NCI-H1694 (cell line): ENCODE results near the gene ITPR1.

ENCODE experiments used
- DNase-seq: peaks from one replicate; lab custom pipeline; 2025; lab: John Stamatoyannopoulos, UW

Gene ITPR1

DNA sequence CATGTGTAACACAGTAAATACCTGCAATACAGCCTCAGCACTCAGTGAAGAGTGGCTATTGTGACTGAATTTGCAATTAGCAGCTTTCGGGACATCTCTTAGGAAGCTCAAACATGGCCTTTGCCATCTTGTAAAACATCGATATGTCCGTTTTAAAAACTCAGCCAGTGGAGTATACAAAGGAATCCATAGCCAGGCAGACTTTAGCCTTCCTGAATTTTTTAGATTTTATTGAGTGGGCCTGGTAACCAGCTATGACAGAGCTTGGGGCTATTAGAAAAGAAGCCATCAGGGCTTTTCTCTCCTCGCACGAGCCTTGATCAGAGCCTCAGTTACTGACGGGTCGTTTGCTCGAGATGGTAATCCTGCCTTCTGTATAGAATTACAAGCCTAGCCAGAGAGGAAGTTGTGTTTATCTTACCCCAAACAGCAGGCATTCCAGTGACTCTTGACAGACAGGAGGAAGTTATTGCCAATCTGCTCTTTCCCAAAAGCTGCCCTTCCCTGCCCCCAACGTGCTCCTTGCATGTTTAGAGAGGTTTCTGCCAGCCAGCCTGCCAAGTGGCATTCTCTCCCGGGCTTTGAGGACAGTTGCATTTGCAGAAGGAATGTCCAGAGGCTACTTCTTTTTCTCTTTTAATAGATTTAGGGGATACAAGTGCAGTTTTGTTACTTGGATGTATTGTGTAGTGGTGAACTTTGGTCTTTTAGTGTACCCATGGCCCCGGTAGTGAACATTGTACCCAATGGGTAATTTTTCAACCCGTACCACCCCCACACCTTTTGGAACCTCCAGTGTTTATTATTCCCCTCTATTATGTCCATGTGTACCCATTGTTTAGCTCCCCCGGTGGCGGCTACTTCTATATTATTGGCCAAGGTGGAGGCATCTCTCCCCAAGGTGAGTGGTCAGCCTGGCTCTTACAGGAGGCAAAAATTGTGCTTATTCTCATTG lies 40.6 kb downstream of the ITPR1 start:
- DNase-seq: no peak

DNA sequence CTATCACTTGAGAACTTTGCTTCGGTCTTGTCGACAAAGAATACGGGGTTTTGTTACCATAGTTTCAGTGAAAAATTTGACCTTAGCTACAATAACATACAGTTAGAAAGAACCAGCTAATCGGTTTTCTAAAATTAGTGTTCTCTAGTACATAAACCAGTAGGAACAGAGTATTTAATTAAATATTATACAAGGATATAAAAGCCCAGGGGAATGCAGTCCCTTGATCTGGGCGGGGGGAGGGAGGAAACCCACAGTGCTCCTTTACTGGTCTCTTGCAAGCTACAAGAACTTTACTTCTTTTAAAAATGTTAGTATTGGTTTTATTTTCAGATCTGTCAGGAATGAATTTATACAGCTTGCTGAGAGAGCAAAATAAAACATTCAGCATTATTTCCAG lies 41.8 kb downstream of the ITPR1 start:
- no peak for DNase-seq

DNA sequence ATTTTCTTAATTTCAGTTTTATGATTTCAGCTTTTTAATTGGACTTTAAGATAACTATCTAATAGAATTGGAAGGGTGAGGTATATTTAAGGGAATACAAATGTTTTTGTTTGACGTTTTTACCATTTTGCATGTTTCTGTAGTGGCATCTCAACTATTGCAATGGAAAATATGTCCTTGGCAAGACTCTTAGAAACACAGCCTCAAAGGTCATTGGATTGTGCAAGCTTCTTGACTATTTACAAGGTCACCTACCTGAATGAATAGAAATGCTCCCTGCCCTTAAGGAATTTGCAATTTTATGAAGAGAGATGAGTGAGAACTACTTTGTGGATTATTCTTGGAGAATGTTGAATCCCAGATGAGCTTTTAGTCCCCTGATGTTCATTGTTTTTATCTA lies 43.1 kb downstream of the ITPR1 start:
- no peak for DNase-seq

DNA sequence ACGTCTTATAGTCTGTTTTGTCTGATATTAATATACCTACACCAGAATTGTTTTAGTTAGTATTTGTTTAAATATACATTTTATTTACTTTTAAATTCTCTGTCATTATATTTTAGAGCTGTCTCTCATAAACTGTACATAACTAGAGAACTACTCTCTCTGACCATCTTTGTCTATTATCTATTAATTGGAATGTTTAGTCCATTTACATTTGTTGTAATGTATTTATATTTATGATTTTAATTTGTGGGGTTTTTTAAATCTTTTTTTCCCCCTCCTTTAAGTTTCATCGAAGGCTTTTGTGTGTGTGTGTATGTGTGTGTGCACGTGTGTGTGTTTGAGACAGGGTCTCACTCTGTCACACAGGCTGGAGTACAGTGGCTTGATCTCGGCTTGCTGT lies 47.1 kb downstream of the ITPR1 start:
- no peak for DNase-seq

DNA sequence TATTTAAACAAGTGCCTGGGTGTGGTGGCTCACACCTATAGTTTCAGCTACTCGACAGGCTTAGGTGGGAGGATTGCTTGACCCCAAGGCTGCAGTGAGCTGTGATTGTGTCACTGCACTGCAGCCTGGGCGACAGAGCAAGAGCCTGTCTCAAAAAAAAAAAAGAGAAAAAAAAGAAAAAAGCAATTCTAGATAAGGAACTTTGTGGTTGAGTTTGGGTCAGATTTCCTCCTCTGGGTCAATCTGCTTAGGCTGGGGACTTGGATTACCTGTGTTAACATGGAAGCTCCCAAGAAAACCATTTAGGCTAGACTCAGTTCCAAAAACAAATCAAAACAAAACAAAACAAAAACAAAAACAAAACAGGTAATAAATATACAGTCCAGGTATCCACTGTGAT lies 50.0 kb downstream of the ITPR1 start:
- DNase-seq: no peak

DNA sequence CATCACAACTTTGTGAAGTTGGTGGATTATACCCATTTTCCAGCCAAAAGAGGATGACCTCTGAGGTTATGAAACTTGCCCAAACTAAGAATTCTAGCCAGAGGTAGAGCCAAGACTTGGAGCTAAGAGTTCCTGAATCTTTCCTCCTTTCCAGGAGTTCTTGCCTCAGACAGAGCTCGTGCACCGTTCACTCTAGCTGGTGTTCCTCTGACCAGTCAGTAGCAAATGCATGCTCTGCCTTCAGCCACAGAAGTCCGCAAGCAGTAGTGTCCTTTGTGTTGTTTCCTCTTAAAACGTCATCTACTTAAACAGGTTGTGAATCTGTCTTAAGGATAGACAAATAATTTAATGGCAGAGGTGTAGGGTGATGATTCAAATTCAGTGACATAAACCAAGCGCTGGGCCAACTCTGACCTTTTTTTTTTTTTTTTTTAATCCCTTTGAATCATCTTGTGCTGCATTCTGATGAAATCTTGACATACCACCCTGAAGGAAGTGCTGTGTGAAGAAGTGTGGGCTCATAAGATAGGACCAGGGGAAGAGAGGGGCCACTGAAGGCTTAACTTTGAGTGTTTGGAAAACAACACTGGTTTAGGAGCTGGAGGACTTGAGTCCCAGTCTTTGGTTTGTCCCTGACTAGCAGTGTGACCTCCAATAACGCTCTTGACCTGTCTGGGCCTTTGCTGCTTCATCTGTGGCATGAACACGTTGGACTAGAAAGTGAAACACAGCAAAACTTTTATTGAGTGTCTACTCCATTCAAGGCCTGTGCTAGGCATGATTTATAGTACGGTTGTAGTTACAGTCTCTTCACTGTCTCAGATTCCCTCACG lies 53.4 kb downstream of the ITPR1 start:
- DNase-seq: no peak

DNA sequence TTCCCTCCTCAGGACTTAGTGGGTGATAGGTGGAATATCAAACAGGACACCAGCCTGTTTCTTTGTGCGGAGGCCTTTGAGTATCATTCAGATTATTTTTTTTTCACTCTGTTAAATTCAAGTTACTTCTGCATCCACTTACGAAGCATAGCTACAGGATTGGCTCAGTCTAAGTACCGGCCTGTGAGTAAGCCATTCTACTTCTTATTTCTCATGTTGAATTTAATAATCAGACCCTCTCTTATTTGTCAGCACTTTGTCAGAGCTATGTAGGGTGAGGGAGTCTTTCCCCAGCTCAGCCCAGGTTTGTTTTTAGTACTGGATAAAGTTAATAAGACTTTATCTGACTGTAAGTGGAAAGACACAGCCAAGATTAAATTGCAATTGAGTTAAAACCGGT lies 54.7 kb downstream of the ITPR1 start:
- no peak for DNase-seq

DNA sequence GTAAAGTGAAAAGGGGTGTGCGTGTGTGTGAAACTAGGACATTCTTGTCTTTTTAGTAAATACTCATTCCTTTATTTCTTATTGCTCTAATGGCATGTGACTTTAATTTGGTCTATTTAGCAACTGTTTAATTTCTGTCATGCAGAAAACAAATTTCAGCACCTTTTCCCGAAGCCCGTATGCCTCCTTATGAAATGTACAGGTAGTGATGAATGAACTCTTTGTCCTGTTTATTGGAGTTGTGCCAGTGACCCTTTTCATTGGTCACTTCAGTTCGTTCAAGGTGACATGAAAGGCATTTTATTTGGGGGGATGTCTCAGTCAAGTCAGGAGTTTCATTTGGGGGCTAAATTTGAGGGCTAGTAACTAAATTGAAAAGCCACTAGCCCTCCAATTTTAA lies 55.2 kb downstream of the ITPR1 start:
- no peak for DNase-seq

DNA sequence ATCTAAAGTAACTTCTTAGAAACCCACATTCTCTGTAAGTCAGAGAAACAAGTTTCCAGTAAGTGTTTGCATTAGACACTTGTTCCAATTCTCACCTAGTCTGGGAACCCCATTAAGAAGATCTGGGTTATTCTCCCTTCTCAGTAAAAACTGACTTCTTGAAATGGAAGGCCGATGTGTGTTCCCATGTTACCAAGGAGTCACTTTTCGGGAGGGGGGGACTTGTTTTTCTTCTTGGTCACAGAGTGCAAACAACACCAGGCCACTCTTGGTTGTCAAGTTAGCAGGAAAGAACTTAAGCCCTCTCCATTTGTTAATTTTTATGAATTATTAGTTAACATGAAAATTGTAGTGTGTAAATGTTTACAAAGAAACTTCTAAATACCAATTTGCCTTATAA lies 55.6 kb downstream of the ITPR1 start:
- no peak for DNase-seq

DNA sequence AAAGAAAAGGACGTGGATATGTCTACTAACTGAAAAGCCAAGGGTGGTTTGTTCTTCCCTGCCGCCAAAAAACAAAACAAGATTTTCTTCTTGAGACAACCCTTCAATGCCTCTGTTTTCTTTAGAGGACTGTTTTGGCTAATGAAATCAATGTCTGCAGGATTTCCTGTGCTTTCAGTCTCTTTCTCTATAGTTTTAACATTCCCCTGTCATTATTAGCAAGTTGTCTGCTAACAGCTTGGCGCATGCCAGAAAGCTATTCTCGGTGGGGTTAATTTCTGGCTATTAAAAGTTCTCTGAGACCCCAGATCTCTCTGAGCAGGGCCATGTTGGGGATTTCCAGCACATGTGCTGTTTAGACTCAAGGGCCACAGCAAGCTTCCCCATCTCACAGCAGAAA lies 56.7 kb downstream of the ITPR1 start:
- no peak for DNase-seq

DNA sequence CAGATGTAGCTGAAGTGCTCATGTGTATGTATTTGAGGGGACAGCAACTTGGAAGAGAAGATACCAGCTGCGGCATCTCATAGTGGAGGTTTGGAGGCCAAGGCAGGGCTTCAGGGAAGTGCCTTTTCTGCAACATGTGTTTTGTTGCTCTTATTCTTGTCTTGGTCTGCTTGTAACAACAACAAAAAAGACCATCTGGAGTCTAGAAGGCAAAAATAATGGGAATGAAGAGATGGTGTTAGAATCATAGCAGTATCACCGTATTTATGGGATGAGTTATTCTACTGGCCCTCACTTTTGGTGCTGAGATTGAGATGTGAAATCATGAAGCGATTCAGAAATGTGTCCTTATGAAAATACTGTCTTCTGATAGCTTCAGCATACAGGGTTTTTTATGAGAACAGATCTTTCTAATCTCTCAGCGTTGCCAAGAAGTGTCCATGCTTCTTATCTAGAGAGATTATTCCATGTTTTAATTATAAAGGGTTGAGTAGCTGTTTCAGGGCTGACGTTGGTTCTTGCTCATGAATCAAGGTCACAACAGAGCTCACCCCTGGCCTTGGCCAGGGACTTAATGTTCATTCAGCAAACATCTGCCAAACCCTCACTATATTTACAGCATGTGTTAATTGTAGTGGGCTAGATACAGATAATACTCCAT lies 58.0 kb downstream of the ITPR1 start:
- no peak for DNase-seq

DNA sequence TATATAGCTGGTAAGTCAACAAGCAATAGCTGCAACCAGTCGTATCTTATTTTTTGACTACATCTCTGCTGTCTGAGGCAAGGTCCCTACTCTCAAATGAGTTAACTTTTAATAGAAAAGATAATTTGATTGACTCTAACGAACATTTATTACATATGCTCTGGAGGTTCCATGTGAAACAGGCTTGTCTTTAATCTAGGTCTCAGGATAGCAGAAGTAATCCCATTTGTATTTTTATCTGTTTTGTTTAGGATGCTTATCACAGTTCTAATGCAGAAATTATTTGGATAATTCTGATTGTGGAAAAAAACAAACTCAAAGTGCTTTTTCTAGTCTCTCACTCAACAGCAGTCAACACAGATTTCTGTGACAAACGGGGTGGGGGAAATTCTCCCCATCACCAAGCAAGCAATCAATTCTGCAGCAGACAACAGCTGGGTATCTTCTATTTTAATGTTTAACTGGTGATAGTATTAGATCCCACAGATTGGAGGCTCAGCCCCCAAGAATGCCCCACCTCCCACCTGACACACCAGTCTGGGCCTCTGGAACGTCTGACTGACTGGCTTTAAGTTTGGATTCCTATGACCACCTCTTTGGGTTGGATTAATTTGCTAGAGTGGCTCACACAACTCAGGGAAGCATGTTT lies 58.8 kb downstream of the ITPR1 start:
- no peak for DNase-seq

DNA sequence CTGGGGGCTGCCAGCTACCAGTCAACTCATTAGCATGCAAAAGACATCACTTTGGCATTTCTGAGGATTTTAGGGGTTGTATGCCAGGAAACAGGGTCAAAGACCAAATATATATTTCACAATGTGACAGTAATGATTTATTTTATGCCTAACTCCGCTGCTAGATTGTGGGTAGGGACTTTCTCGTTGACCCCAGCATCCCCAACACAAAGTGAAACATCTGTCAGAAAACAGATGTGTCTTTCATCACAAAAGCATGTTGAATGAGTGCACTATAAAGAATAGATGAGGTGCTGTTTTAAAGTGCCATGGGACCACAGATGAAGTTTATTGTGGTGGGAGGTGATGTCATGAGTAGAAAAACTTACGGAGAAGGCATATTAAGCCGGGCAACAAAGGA lies 59.7 kb downstream of the ITPR1 start:
- DNase-seq: no peak

DNA sequence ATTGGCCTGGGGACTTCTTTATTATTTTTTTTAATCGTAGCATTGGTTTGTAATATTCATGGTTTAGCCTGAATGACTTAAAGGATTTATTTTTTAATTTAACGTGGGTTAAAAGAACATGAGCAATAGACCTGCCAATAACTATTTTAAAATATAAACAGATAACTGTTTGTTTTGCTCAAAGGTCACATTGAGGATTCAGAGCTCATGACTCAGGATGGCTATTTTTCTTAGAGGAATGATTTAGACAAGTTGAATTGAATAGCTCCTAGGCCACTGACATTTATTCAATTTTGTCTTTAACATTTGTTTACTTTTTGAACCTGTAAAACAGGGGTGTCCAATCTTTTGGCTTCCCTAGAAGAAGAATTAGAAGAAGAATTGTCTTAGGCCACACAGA lies 68.5 kb downstream of the ITPR1 start:
- DNase-seq: no peak

DNA sequence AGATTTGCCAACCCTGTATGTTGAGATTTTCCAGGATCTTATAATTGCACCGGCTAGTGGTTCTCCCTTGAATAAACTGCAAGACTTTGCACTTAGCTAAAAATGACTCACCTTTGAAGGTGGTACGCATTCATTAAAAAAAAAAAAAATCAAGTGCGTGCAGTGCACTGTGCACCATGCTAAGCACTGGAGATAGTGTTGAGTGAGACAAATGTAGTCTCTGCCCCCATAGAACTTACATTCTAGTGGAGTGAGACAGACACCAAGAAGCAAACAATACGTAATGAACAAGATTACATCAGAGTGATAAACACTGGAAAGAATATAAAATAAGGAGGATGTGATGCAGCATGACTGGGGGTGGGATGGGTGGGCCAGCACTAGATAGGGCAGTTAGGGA lies 69.4 kb downstream of the ITPR1 start:
- DNase-seq: no peak

DNA sequence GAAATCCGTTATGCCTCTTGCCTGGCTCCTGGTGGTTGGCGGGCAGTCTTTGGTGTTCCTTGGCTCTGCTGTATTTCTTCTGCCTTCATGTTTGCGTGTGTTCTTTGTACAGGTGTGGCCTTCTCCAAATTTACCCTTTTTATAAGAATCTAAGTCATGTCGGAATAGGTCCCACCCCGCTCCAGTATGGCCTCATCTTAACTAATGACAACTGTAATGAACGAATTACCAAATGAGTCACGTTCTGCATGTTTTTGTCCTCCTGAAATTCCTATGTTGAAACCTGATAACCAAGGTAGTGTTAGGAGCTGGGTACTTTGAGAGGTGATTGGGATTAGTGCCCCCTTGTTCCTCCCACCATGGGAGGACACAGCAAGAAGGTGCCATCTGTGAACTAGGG lies 71.1 kb downstream of the ITPR1 start:
- no peak for DNase-seq

DNA sequence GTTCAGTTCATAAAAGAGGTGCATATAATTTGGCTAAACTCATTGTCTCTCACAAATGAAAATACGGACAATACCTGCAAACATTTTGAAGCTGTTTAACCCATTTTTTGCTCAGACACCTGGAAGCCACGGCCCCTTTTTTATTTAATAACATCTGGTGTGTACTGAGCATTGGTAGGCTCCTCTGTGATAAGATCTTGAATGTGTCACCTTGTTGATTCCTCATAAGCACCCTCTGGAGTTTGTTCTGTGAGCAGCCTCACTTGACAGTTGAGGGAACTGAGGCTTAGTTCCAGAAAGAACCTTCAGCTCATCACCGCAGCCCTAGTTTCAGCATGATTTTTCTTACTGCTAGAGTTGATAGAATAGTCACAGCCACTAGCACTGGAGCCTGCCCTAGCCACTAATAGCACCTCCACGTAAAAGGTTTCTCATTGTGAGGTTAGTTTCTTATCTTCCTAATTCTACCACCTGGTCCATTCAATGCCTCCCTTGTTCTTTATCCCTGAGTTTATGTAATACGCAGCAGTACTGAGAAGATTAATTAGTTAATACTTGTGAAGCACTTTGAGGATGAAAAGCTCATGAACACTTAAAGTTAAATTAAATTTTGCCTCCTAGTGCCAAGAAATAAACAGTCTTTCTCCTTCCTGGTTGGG lies 71.9 kb downstream of the ITPR1 start:
- DNase-seq: no peak

DNA sequence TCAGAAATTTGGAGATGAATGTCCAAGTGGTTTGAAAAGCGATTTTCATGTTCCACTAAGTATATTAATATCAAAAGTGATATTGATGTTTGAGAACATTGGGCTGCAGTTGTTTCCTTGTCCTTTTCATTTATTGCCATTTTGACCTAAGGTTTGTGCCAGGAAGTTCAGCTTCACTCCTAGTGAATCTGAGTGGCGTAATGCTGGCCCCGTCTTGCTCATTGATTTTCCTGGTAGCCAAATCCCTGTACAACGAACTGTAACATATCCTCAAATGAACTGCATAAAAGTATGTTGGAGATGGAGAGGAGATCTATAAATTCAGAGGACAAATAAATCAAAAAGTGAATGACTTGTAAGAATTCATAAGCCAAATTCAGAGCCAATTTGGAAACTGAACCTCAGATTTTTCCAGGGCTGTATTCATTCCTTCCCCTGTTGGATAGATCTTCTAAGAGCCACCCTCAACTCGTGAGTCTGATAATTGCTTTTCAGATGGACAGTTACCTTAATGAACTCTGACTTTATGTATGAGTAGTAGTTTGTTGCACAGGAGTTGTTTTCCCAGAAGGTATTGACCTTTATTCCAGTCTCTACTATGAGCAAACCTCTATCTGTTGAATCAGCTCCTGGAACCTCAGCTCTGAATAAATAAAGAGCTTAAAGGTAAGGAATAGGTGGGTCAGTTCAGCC lies 72.8 kb downstream of the ITPR1 start:
- no peak for DNase-seq

DNA sequence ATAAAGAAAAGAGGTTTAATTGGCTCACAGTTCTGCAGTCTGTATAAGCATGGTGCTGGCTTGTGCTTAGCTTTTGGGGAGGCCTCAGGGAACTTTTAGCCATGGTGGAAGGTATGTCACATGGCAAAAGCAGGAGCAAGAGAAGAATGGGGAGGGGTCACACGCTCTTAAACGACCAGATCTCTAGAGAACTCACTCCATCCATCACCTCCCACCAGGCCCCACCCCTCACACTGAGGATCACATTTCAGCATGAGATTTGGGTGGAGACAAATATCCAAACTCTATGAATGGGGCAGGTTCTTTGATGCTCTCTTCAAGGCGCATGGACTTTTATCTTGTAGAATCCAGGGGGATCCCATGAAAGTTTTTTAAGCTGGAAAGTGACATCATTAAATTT lies 75.7 kb downstream of the ITPR1 start:
- no peak for DNase-seq

DNA sequence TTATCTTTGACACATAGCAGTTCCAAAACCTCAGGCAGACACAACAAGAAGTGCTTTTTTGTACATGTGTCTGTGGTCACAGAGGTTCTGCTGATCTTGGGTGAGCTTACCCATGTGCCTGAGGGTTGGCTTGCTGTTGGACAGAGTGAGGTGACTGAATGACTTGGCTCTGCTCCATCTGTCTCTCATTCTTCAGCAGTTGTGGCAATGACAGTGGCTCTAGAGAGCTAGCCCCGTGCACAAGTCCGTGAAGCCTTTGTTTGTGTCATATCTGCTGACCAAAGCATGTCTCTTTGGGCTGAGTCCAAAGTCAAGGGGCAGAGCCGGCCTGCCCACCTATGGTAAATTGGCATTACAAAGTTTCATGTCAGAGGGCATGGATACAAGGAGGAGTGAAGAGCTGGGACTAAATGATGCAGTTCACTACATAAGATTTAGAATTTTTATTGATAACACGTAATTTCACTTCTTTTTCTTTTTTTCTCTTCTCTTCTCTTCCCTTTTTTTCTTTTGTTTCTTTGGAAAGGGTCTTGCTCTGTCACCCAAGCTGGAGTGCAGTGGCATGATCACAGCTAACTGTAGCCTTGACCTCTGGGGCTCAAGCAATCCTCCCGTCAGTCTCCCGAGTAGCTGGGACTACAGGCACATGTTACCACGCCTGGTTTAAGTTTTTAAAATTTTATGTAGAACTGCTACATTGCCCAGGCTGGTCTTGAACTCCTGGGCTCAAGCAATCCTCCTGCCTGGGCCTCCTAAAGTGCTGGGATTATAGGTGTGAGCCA lies 77.9 kb downstream of the ITPR1 start:
- no peak for DNase-seq
